ENCODE results near the gene AMER2. TPM values are rescaled to one million over a fixed set of nuclear protein-coding genes. Genes with fewer than 3 reads are reported as not detected.

Gene AMER2
- total and polyA plus RNA-seq, 9 of the 15 experiments (the other 6 are each of a cell fraction or from before 2014, with no cell fraction given) = not detected

DNA sequence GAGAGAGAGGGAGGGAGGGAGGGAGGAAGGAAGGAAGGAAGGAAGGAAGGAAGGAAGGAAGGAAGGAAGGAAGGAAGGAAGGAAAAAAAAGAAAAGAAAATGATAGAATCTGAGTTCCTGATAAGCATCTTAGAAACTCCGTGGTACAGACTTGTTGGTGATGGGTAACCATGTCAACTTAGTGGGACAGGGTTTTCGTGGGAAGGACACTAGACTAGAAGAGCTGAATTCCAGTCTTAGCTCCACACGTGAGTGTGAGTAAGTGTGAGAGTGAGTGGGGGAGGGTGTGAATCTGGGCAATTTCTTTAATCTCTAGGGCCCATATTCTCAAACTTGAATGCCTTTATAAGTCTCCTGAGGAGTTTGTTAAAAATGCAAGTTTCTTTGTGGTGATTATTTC is 41.1 kb downstream of the AMER2 start:
- Histone ChIP-seq H3K9ac (ENCODE audit: insufficient read depth in 1 of 2, low read depth in 2 of 2, low read length in 2 of 2) (no peak overlapping the region), H3K79me2 (ENCODE audit: control insufficient read depth, insufficient read depth, low read length) (no peaks in the 10 kb centered on the region), H3K27me3 (ENCODE audit: control insufficient read depth in 2 of 2, insufficient read depth in 2 of 2, low read length in 2 of 2) (peaks cover 0 to 4% of the 10 kb centered on the region in 2 experiments; a peak in 1 of 5 replicates), H3K4me2 (ENCODE audit: insufficient read depth, low read length) (no peak overlapping the region), H3K9me1 (ENCODE audit: control insufficient read depth, insufficient read depth, low read length) (no peaks in the 10 kb centered on the region), H3K27ac (ENCODE audit: extremely low read depth, low read depth, low read length) (no peak overlapping the region), H2AFZ (ENCODE audit: low read depth, low read length) (no peak overlapping the region), H4K20me1 (replicated peaks; ENCODE audit: control insufficient read depth, insufficient read depth, low read length) (no peaks in the 10 kb centered on the region), H3K9me3 (replicated peaks; ENCODE audit: control insufficient read depth, insufficient read depth, low read depth, low read length) (no peaks in the 10 kb centered on the region), H3K36me3 (ENCODE audit: control insufficient read depth, insufficient read depth, low read length) (no peaks in the 10 kb centered on the region), H3K4me3 (no peak overlapping the region), H3K4me1 (replicated peaks in 1 of 2; ENCODE audit: control insufficient read depth in 2 of 2, insufficient read depth in 2 of 2, low read length in 2 of 2) (no peaks in the 10 kb centered on the region)
- WGBS (ENCODE audit: insufficient coverage, low coverage, missing lambda C conversion rate) = 0% methylated on average over 2 of the region's 3 CpGs
- CTCF ChIA-PET (ENCODE audit: low intra/inter-chr PET ratio) = no interaction called here
- intact Hi-C loops (cut with micrococcal nuclease) = no loop called here
- no TSS peak for BruUV-seq (replicated peaks)
- POLR2A ChIA-PET = interaction anchor here (0.7 kb wide), 1 partner anchor 10 kb away, joined by 3 read pairs; no protein-coding TSS in a partner anchor
- TF ChIP-seq ZNF140 (CRISPR knock-in tag; IDR thresholded peaks at IDR 0.05) (no peak), MECOM (CRISPR knock-in tag; IDR thresholded peaks at IDR 0.05) (no peak), PCBP1 (IDR thresholded peaks at IDR 0.05; ENCODE audit: low read depth, low read length, poor library complexity, severe bottlenecking) (no peak), ZNF121 (CRISPR knock-in tag; conservative IDR thresholded peaks at IDR 0.05) (no peak), EGR1 (conservative IDR thresholded peaks at IDR 0.05) (no peak), NFIX (CRISPR knock-in tag; IDR thresholded peaks at IDR 0.05; ENCODE audit: low read depth) (no peak), FOXM1 (IDR thresholded peaks at IDR 0.05; ENCODE audit: low read depth) (no peak), FOXM1 (CRISPR knock-in tag; IDR thresholded peaks at IDR 0.05; ENCODE audit: low read depth) (no peak), ZNF263 (CRISPR knock-in tag; IDR thresholded peaks at IDR 0.05; ENCODE audit: borderline replicate concordance) (no peak), ZNF830 (CRISPR knock-in tag; IDR thresholded peaks at IDR 0.05) (no peak), HDAC8 (tag; IDR thresholded peaks at IDR 0.05) (no peak), GTF2E2 (tag; IDR thresholded peaks at IDR 0.05) (no peak), ZNF311 (CRISPR knock-in tag; IDR thresholded peaks at IDR 0.05) (no peak), RBM39 (optimal IDR thresholded peaks at IDR 0.05; ENCODE audit: low read depth, low read length) (no peak), TAF15 (IDR thresholded peaks at IDR 0.05; ENCODE audit: low read depth, low read length) (no peak), ZNF77 (CRISPR knock-in tag; IDR thresholded peaks at IDR 0.05) (no peak), CBX5 (IDR thresholded peaks at IDR 0.05; ENCODE audit: borderline replicate concordance, low read depth) (no peak), ETS2 (tag; IDR thresholded peaks at IDR 0.05; ENCODE audit: borderline replicate concordance, poor library complexity, severe bottlenecking) (no peak), ZNF23 (CRISPR knock-in tag; IDR thresholded peaks at IDR 0.05) (no peak)
- TF ChIP-seq, protein P1, sequence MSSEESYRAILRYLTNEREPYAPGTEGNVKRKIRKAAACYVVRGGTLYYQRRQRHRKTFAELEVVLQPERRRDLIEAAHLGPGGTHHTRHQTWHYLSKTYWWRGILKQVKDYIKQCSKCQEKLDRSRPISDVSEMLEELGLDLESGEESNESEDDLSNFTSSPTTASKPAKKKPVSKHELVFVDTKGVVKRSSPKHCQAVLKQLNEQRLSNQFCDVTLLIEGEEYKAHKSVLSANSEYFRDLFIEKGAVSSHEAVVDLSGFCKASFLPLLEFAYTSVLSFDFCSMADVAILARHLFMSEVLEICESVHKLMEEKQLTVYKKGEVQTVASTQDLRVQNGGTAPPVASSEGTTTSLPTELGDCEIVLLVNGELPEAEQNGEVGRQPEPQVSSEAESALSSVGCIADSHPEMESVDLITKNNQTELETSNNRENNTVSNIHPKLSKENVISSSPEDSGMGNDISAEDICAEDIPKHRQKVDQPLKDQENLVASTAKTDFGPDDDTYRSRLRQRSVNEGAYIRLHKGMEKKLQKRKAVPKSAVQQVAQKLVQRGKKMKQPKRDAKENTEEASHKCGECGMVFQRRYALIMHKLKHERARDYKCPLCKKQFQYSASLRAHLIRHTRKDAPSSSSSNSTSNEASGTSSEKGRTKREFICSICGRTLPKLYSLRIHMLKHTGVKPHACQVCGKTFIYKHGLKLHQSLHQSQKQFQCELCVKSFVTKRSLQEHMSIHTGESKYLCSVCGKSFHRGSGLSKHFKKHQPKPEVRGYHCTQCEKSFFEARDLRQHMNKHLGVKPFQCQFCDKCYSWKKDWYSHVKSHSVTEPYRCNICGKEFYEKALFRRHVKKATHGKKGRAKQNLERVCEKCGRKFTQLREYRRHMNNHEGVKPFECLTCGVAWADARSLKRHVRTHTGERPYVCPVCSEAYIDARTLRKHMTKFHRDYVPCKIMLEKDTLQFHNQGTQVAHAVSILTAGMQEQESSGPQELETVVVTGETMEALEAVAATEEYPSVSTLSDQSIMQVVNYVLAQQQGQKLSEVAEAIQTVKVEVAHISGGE (CRISPR knock-in tag; IDR thresholded peaks at IDR 0.05) = no peak
- TF ChIP-seq, protein P2, sequence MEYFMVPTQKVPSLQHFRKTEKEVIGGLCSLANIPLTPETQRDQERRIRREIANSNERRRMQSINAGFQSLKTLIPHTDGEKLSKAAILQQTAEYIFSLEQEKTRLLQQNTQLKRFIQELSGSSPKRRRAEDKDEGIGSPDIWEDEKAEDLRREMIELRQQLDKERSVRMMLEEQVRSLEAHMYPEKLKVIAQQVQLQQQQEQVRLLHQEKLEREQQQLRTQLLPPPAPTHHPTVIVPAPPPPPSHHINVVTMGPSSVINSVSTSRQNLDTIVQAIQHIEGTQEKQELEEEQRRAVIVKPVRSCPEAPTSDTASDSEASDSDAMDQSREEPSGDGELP (CRISPR knock-in tag; IDR thresholded peaks at IDR 0.05; ENCODE audit: borderline replicate concordance) = no peak
- DNase-seq (ENCODE audit: extremely low read depth in 1 of 4, low spot score in 3 of 4) = no peak
- FAIRE-seq = no peak
- in situ Hi-C loops (cut with MboI) = no loop called here
- no peak for ATAC-seq

Data from K562 (cell line).